ENCODE data around the gene KIAA1755.

Gene KIAA1755

DNA sequence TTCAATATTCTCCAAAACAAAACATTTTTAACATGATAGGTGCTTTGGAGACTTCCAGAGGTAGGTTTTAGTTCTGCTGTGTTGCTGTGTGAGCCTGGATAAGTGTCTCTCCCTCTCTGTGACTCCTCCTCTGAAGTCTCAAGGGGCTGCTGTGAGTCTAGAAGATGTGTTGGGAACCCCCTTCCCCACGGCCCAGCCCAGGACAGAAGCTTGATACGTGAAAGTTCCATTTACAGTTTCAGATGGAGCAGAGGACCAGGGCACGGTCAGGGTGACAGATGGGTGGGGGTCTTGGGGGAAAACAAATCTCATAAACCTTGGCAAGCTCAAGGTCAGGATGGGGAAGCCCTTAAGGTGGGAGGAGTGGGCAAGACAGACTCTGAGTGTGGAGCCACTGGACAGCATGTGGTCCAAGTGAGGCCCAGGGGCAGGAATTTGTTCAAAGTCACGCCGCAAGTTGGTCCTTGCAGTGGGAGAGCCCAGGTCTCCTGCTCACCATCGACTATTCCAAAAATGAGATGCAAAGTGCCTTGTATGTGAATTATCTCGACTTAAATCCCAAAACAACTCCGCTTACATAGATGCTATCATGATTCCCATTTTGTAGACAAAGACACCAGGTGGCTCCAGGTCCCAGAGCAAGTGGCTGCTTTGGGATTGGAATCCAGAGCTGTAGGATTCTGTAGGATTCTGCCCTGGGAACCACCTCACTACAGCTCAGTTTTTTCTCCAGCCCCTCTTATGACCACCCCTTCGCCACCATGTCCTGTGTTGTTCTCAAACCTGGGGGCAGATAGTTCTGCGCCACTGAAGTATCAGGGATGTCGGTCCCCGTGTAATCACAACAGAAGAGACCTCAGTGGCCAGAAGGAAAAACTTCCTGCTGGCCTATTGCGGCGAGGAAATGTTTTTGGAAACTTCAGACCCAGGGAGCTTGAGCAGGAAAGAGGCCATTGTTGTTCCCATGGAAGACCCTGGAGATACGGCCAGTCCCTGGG is 97.4 kb downstream of the KIAA1755 start:
- TF ChIP-seq, protein P1, sequence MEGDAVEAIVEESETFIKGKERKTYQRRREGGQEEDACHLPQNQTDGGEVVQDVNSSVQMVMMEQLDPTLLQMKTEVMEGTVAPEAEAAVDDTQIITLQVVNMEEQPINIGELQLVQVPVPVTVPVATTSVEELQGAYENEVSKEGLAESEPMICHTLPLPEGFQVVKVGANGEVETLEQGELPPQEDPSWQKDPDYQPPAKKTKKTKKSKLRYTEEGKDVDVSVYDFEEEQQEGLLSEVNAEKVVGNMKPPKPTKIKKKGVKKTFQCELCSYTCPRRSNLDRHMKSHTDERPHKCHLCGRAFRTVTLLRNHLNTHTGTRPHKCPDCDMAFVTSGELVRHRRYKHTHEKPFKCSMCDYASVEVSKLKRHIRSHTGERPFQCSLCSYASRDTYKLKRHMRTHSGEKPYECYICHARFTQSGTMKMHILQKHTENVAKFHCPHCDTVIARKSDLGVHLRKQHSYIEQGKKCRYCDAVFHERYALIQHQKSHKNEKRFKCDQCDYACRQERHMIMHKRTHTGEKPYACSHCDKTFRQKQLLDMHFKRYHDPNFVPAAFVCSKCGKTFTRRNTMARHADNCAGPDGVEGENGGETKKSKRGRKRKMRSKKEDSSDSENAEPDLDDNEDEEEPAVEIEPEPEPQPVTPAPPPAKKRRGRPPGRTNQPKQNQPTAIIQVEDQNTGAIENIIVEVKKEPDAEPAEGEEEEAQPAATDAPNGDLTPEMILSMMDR (conservative IDR thresholded peaks at IDR 0.05; ENCODE audit: low read depth): no peak
- no peak overlapping the region for H3K27ac ChIP-seq
- POLR2A ChIA-PET (ENCODE audit: low non-redundant PET): no interaction called here
- CTCF ChIA-PET: interaction anchor here (1.5 to 2.6 kb wide), 5 partner anchors 56 to 159 kb away, joined by 6 to 25 read pairs (median 11); no protein-coding TSS in a partner anchor
- DNase-seq (ENCODE audit: low spot score): no peak

DNA sequence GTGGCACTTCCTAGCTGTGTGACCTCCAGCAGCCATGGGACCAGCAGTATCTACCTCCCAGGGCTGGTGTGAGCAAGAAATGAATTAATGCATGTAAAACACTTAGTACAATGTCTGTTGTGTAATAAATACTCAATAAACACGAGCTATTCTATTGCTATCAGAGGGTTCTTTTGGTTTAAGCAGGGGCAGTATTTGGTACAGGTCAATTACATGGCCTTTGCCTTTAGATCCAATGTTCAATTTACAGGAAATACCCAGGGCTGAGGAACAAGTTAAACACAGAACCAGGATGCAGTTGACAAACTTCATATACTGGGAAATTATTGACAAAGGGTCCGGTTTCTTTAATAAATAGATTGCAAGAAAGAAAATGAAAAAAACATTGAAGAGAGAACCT is 98.4 kb downstream of the KIAA1755 start:
- CTCF ChIA-PET: interaction anchor here (1.0 to 1.1 kb wide), 2 partner anchors 89 to 104 kb away, joined by 4 to 5 read pairs; no protein-coding TSS in a partner anchor
- DNase-seq (ENCODE audit: low spot score): no peak
- TF ChIP-seq, protein P1 (conservative IDR thresholded peaks at IDR 0.05; ENCODE audit: low read depth): no peak
- no peak overlapping the region for H3K27ac ChIP-seq
- POLR2A ChIA-PET (ENCODE audit: low non-redundant PET): no interaction called here

DNA sequence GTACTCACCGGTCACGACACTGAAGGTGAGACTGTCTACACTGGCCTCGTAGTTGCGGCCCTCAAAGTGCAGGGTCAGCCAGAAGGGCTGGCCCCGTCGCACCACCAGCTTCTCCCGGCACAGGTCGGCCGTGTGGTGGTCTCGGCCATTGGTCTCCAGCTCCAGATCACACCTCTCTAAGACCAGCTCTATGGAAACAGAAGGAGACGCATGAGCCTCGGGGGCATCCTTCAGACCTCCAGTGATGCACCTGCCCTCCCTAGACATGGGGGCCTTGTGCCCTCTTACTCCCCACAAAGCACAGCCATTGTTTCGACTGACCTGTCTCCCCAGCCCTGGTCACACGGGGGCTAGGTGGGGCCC is 99.1 kb downstream of the KIAA1755 start:
- CTCF ChIA-PET: interaction anchor here (0.8 to 1.1 kb wide), 3 partner anchors 14 to 104 kb away, joined by 3 to 5 read pairs (median 4); no protein-coding TSS in a partner anchor
- POLR2A ChIA-PET (ENCODE audit: low non-redundant PET): no interaction called here
- no peak overlapping the region for H3K27ac ChIP-seq
- no peak for DNase-seq (ENCODE audit: low spot score)
- TF ChIP-seq, protein P1 (conservative IDR thresholded peaks at IDR 0.05; ENCODE audit: low read depth): no peak

Data from RWPE1 (cell line).